Glomerular endothelial cell (primary cell): Measurements from ENCODE around the gene PARM1. TPM values are rescaled to one million over a fixed set of nuclear protein-coding genes. Genes with fewer than 3 reads are reported as not detected.

Source experiments
- DNase-seq: peaks from one replicate; pipeline ENCODE4 v3.0.0-alpha.2; 2011; ENCODE audit warnings: low read depth, low spot score; ENCODE audit errors: extremely low read depth
- total RNA-seq: library from RNA; depleted of rRNA; stranded (reverse); fragments of >200 nt; gene quantifications from 2 replicates; pipeline ENCODE4 v1.2.3, GENCODE V29; 2015

Gene PARM1
- total RNA-seq, 1 donor from 2014 or later: 0.06 TPM

DNA sequence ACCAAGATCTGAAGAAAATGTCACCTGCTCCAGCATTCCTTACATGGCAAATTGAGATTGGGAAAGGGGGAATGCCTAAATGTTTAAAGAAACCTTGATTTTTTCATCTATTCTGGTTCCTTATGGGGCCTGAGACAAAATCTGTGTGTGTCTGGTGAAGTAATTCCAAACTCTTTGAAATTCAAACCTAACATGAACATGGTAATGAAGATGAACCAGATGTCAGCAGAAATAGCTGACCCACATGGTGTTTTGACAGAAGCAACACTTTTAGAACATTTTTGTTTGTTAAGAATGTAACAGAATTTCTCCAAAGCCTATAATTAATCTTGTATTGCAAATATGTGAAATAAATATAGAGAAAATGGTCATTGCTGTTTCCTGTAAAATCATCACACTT lies 133.0 kb downstream of the PARM1 start:
- no peak for DNase-seq

- no peak for DNase-seq
Measured at GRCh38 chr4:75069493-75070074, 136.7 kb downstream of the PARM1 start.

DNA sequence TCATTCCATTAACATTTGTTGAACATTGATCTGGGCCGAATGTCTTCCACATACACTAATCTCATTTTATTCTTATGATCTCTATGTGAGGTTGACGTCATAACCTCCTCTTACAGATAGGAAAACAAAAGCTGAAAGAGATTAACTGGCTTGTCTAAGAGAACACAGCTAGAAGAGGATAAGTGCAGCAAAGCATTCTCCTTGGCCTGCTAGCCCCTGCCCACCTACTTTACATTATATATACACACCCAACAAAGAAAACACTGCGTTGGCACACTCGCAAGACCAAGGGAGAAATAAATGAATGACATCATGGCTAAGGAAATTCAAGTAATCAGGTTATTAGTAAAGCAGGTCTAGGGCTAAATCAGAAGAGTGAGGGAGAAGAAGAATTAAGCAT lies 138.4 kb downstream of the PARM1 start:
- no peak for DNase-seq

GRCh38 chr4:75080888-75081287 lies 148.0 kb downstream of the PARM1 start:
- no peak for DNase-seq

- no peak for DNase-seq
Measured at GRCh38 chr4:75081561-75081960, 148.6 kb downstream of the PARM1 start.

- DNase-seq: no peak
Measured at GRCh38 chr4:75087416-75087815, 154.5 kb downstream of the PARM1 start.

GRCh38 chr4:75087865-75088264 lies 154.9 kb downstream of the PARM1 start:
- DNase-seq: no peak

DNA sequence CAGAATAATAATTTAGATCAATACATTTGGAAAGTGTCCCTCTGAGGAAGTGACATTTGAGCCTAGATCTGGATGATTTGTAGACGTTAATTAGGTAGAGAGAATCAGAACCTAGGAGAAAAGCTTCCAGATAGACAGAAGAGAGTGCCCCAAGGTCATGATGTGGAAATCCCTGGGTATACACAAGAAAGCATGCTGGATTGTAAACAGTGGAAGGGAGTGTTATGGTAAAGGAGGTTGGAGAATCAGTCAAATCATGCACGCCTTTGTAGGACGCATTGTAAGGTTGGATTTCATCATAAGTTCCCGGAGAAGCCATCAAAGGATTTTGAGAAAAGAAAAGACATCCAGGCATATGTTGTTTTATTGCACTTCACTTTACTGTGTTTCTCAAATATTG lies 156.3 kb downstream of the PARM1 start:
- DNase-seq: no peak

DNA sequence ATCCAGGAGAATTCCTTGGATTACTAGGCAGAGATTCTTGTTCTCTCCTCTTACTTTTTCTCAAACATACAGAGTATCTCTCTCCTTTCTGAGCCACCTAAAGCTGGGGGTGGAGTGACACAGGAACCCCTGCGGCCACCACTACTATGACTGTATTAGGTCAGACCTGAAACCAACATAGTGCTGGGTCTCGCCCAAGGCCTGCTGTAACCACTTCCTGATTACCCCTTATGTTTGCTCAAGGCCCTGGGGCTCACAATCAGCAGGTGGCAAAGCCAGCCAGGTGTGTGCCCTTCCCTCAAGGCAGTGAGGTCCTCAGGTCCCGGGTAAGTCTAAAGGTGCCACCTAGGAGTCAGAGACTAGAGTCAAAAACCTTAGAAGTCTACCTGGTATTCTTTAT lies 166.4 kb downstream of the PARM1 start:
- no peak for DNase-seq

Other genes with a start within 250 kb of the PARM1 start
- 0.12 and 0.39 TPM in 2 replicates for gene BTC, start 138.6 kb upstream of the PARM1 start, total RNA-seq